Heart left ventricle (tissue), 16 donors: Measurements from ENCODE around the gene RILPL1. TPM values are rescaled to one million over a fixed set of nuclear protein-coding genes. Genes with fewer than 3 reads are reported as not detected.

Experiments
- ATAC-seq, 4 donors: fragments of 200-7000 bp; cut with Tn5 transposase; one replicate each; pipeline ENCODE4 v1.9.1; 2020 to 2022; ENCODE audit warnings: moderate library complexity in 4 of 4, mild to moderate bottlenecking in 3 of 4, moderate number of reproducible peaks in 1 of 4
- DNase-seq, 5 donors: peaks; one replicate each; pipeline ENCODE4 v3.0.0-alpha.2; 2020
- H3K27ac ChIP-seq, 12 donors: fragments of 200-600 bp; sonication (generic) in 4 of 12; one replicate each; pipeline versions ENCODE4 v1.5.0 to v1.8.0; 2016 to 2022; ENCODE audit warnings: mild to moderate bottlenecking in 2 of 12
- H3K27me3 ChIP-seq, 9 donors: fragments of 200-600 bp; sonication (generic) in 2 of 9; one replicate each; pipeline versions ENCODE4 v1.5.1 to v1.8.0; 2016 to 2022; ENCODE audit warnings: mild to moderate bottlenecking in 3 of 9
- H3K36me3 ChIP-seq, 9 donors: fragments of 200-600 bp; sonication (generic) in 2 of 9; one replicate each; pipeline versions ENCODE4 v1.5.0 to v1.8.0; 2018 to 2022; ENCODE audit warnings: mild to moderate bottlenecking in 2 of 9
- H3K4me1 ChIP-seq, 12 donors: fragments of 200-600 bp; sonication (generic) in 4 of 12; one replicate each; pipeline versions ENCODE4 v1.5.0 to v1.8.0; 2016 to 2022; ENCODE audit warnings: mild to moderate bottlenecking in 3 of 12
- H3K4me3 ChIP-seq, 12 donors: fragments of 200-600 bp; sonication (generic) in 4 of 12; one replicate each; pipeline versions ENCODE4 v1.5.0 to v1.8.0; 2017 to 2022; ENCODE audit warnings: mild to moderate bottlenecking in 9 of 12, moderate library complexity in 4 of 12
- H3K9me3 ChIP-seq, 12 donors: fragments of 200-600 bp; sonication (generic) in 4 of 12; one replicate each; pipeline versions ENCODE4 v1.5.0 to v1.8.0; 2016 to 2022; ENCODE audit warnings: mild to moderate bottlenecking in 1 of 12
- CTCF ChIP-seq, 12 donors: fragments of 200-600 bp; sonication (generic) in 4 of 12; IDR thresholded peaks; one replicate each; pipeline versions ENCODE4 v1.5.0 to v1.8.0; 2018 to 2022; ENCODE audit warnings: antibody characterized with exemption in 12 of 12, mild to moderate bottlenecking in 5 of 12
- POLR2A ChIP-seq, 2 donors: fragments of 450-650 bp; IDR thresholded peaks; one replicate each; pipeline ENCODE4 v1.6.1; 2017; ENCODE audit warnings: antibody characterized with exemption in 2 of 2, mild to moderate bottlenecking in 2 of 2, moderate library complexity in 2 of 2
- WGBS, 4 donors: extraction: QIAGEN DNeasy Blood & Tissue Kit in 2 of 4; methylation state at CpG; one replicate each; pipeline versions ENCODE4 v1.1.5 to v1.1.7; 2013 to 2018; 5-methylcytosine and 5-hydroxymethylcytosine counted together
- intact Hi-C, 10 donors: fragments of 100-400 bp; cut with DNase I; formaldehyde crosslinking; loops; one replicate each; pipeline versions ENCODE4 v1.11.1 to v1.14.2; 2022
- polyA plus RNA-seq, 2 donors: library from polyadenylated mRNA; stranded (reverse); fragments of 200-250 nt; gene quantifications; one replicate each; pipeline ENCODE4 v1.2.3, GENCODE V29; 2013
- total RNA-seq, 9 donors: library from RNA; depleted of rRNA in 2 of 9; stranded (reverse); fragments of >200 nt in 2 of 9; fragmentation: NEBNext Ultra II Directional in 3 of 9; extraction: Animal tissue kit (Norgen Biotek cat#: 25700) in 3 of 9; gene quantifications; one replicate each; pipeline versions ENCODE4 v1.1.0 to v1.2.4, GENCODE V29; 2016 to 2023
- donor health status: ischemic (EF 13 %, LVEDD 7.1; RV severe dilation, severe dysfunction).
- donor health status: healthy with polysubstance abuse.
- donor health status: DM: no; HTN: yes; CAD: no.
- donor health status: DM: no; HTN: no; CAD: no.
- donor health status: ischemic (EF 25% LVEDD 6.9; RV normal size, moderate dysfunction).
- donor health status: ischemic (EF 25% LVEDD 5.7; RV mildly dilated, moderate dysfunction).
- donor health status: healthy.
- donor health status: DM: yes; HTN: yes; CAD: no.
- donor health status: ischemic (EF 35%, LVEDD 5.7; RV mildly dilated, moderate dysfunction).
- donor health status: nonischemic (EF 11% LVEDD 7.7; RV severe dilation, severe dysfunction).
- donor health status: DM: yes; HTN: yes; CAD: no.
- donor health status: PGD.
- donor health status: ischemic (EF 29% LVEDD 5.4; RV normal size, mild dysfunction).
- donor health status: nonischemic (EF 23%, LVEDD 6.1; RV moderate dilation, normal function).

The RILPL1 gene
- total and polyA plus RNA-seq, 11 donors = 64.1 to 119 (median 79.4) TPM

GRCh38 chr12:123576611-123577010 is 43.1 kb upstream of the RILPL1 start:
- H3K27me3 ChIP-seq = no peaks in the 10 kb centered on the region
- intact Hi-C loops = no loop called here
- H3K9me3 ChIP-seq = peaks cover 0 to 5% (median 0%) of the 10 kb centered on the region in 12 donors
- H3K27ac ChIP-seq = no peak overlapping the region
- WGBS, 4 donors = 90 to 92% (median 91%) methylated on average over 1 of the region's 1 CpG
- no peak for ATAC-seq
- TF ChIP-seq CTCF (IDR thresholded peaks at IDR 0.05) = no peak
- no peak for TF ChIP-seq POLR2A (IDR thresholded peaks at IDR 0.05)
- H3K4me3 ChIP-seq = no peak overlapping the region
- peaks cover 0 to 10% (median 0%) of the 10 kb centered on the region in 9 donors for H3K36me3 ChIP-seq
- H3K4me1 ChIP-seq = peaks cover 0 to 5% (median 0%) of the 10 kb centered on the region in 12 donors
- no peak for DNase-seq

- intact Hi-C loops = no loop called here
- TF ChIP-seq CTCF (IDR thresholded peaks at IDR 0.05) (no peak), POLR2A (IDR thresholded peaks at IDR 0.05) (no peak)
- DNase-seq (no peak), ATAC-seq (no peak)
- no peaks in the 10 kb centered on the region for H3K4me1 ChIP-seq
- H3K36me3 ChIP-seq = peaks cover 0 to 10% (median 0%) of the 10 kb centered on the region in 9 donors
- no peak overlapping the region for H3K4me3 ChIP-seq
- no peak overlapping the region for H3K27ac ChIP-seq
- WGBS, 4 donors = 34 to 46% (median 40%) methylated on average over 4 of the region's 4 CpGs
- peaks cover 0 to 5% (median 0%) of the 10 kb centered on the region in 12 donors for H3K9me3 ChIP-seq
- H3K27me3 ChIP-seq = no peaks in the 10 kb centered on the region
These were observed 40.4 kb upstream of the RILPL1 start for GRCh38 chr12:123573870-123574269.

- H3K9me3 ChIP-seq = peaks cover 0 to 5% (median 0%) of the 10 kb centered on the region in 12 donors
- H3K27ac ChIP-seq = no peak overlapping the region
- ATAC-seq (no peak), DNase-seq (no peak)
- no peak overlapping the region for H3K4me3 ChIP-seq
- no peaks in the 10 kb centered on the region for H3K4me1 ChIP-seq
- intact Hi-C loops = no loop called here
- peaks cover 0 to 7% (median 0%) of the 10 kb centered on the region in 9 donors for H3K36me3 ChIP-seq
- no peaks in the 10 kb centered on the region for H3K27me3 ChIP-seq
- WGBS, 4 donors = 48 to 65% (median 58%) methylated on average over 2 of the region's 2 CpGs
- TF ChIP-seq CTCF (IDR thresholded peaks at IDR 0.05) = no peak
- no peak for TF ChIP-seq POLR2A (IDR thresholded peaks at IDR 0.05)
These were observed 38.9 kb upstream of the RILPL1 start for GRCh38 chr12:123572391-123572790.

GRCh38 chr12:123571343-123571813 is 37.9 kb upstream of the RILPL1 start:
- ATAC-seq = peak in 3 of 4 donors; percentile 72 to 85 (median 81)
- Histone ChIP-seq H3K27ac (peak overlapping the region in 2 of 12 donors; percentile 3 to 19), H3K4me1 (no peaks in the 10 kb centered on the region), H3K36me3 (peaks cover 0 to under 1% (median 0%) of the 10 kb centered on the region in 9 donors), H3K4me3 (peak overlapping the region in 1 of 12 donors; percentile 3), H3K9me3 (peaks cover 0 to 5% (median 0%) of the 10 kb centered on the region in 12 donors), H3K27me3 (no peaks in the 10 kb centered on the region)
- DNase-seq = peak in 4 of 5 donors; percentile 23 to 66 (median 46)
- 34 to 49% (median 38%) methylated on average over 4 of the region's 4 CpGs for WGBS, 4 donors
- TF ChIP-seq POLR2A (IDR thresholded peaks at IDR 0.05) = no peak
- TF ChIP-seq CTCF (IDR thresholded peaks at IDR 0.05) = no peak
- intact Hi-C loops = no loop called here
